Peyer's patch (tissue), 4 donors: ENCODE data around the gene PACS1.

Experiments
- POLR2A ChIP-seq, 2 donors: fragments of 450-650 bp; IDR thresholded peaks; one replicate each; pipeline ENCODE4 v1.5.1; 2017; ENCODE audit warnings: antibody characterized with exemption in 2 of 2, mild to moderate bottlenecking in 2 of 2, moderate library complexity in 2 of 2
- TF ChIP-seq, protein P1 (sequence below), 6 experiments: fragments of 450-650 bp in 4 of 6; fragments of 200-600 bp in 2 of 6; sonication (generic) in 1 of 6; IDR thresholded peaks; one replicate each; pipeline ENCODE4 v1.5.1; 2017 to 2019; ENCODE audit warnings: antibody characterized with exemption in 6 of 6, mild to moderate bottlenecking in 3 of 6, moderate library complexity in 1 of 6

DNA sequence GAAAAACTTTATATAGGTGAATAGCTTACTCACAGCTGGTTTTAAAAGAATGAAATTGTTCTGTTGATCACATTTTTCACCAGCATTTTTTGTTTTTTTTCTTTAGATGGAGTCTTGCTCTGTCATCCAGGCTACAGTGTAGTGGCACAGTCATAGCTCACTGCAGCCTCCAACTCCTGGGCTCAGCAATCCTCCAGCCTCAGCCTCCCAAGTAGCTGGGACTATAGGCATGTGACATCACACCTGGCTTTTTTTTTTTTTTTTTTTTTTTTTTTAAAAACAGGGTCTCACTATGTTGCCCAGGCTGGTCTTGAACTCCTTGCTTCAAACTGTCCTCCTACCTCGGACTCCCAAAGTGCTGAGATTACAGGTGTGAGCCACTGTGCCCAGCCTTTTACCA, 3.6 kb downstream of the PACS1 start:
- TF ChIP-seq, protein P1, sequence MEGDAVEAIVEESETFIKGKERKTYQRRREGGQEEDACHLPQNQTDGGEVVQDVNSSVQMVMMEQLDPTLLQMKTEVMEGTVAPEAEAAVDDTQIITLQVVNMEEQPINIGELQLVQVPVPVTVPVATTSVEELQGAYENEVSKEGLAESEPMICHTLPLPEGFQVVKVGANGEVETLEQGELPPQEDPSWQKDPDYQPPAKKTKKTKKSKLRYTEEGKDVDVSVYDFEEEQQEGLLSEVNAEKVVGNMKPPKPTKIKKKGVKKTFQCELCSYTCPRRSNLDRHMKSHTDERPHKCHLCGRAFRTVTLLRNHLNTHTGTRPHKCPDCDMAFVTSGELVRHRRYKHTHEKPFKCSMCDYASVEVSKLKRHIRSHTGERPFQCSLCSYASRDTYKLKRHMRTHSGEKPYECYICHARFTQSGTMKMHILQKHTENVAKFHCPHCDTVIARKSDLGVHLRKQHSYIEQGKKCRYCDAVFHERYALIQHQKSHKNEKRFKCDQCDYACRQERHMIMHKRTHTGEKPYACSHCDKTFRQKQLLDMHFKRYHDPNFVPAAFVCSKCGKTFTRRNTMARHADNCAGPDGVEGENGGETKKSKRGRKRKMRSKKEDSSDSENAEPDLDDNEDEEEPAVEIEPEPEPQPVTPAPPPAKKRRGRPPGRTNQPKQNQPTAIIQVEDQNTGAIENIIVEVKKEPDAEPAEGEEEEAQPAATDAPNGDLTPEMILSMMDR (IDR thresholded peaks at IDR 0.05): no peak
- TF ChIP-seq POLR2A (IDR thresholded peaks at IDR 0.05): no peak
